ENCODE results near the gene NCAM1.

DNA sequence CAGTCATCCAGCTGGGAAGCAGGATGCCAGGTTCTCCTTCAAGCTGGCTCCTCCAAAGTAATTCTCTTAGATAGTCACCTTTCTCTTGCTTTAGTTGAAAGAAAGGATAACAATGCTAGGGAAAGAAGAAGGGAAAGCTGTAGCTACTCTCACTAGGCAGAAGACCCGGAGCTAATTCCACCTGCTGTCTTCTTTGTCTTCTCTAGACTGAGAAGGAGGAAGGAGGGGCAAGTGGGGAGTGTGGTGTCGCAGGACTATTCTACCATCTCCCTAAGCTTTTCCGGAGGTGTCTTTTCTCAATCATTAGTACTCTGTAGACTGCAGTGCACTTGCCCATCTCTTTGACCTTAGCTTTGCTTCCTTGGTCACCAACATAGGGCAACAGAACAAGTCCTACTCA, 162.8 kb downstream of the NCAM1 start:
- TF ChIP-seq, protein P1, sequence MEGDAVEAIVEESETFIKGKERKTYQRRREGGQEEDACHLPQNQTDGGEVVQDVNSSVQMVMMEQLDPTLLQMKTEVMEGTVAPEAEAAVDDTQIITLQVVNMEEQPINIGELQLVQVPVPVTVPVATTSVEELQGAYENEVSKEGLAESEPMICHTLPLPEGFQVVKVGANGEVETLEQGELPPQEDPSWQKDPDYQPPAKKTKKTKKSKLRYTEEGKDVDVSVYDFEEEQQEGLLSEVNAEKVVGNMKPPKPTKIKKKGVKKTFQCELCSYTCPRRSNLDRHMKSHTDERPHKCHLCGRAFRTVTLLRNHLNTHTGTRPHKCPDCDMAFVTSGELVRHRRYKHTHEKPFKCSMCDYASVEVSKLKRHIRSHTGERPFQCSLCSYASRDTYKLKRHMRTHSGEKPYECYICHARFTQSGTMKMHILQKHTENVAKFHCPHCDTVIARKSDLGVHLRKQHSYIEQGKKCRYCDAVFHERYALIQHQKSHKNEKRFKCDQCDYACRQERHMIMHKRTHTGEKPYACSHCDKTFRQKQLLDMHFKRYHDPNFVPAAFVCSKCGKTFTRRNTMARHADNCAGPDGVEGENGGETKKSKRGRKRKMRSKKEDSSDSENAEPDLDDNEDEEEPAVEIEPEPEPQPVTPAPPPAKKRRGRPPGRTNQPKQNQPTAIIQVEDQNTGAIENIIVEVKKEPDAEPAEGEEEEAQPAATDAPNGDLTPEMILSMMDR (conservative IDR thresholded peaks at IDR 0.05; ENCODE audit: low read depth, low read length): no peak
- no peak for TF ChIP-seq EZH2 (IDR thresholded peaks at IDR 0.05; ENCODE audit: low read length, unreplicated experiment)

All from PC-3 (cell line).